Caco-2 (cell line): Measurements from ENCODE around the gene SMIM24. TPM values are rescaled to one million over a fixed set of nuclear protein-coding genes. Genes with fewer than 3 reads are reported as not detected.

Source experiments
- BruUV-seq: library from RNA; stranded (reverse); fragments of 400-500 nt; replicated peaks from 2 replicates; lab custom pipeline; 2021; lab: Mats Ljungman, UMichigan
- CTCF ChIA-PET: fragments of 300-600 bp; sonication (Branson Sonifier 250); formaldehyde crosslinking; loops from one replicate; lab custom pipeline; 2022; ENCODE audit warnings: antibody characterized with exemption; lab: Charles Lee
- POLR2A ChIA-PET: fragments of 300-600 bp; sonication (Branson Sonifier 250); formaldehyde crosslinking; loops from one replicate; lab custom pipeline; 2022; ENCODE audit warnings: antibody characterized with exemption; lab: Charles Lee
- DNase-seq, 2 experiments: peaks; one replicate each; pipeline versions ENCODE4 v3.0.0 to v3.0.0-alpha.2; 2020 to 2022
- H3K27me3 ChIP-seq: replicated peaks from 2 replicates; pipeline ENCODE4 v1.6.0; 2011; ENCODE audit warnings: low read length; ENCODE audit not compliant: control insufficient read depth, insufficient read depth
- H3K36me3 ChIP-seq: 2 replicates; pipeline ENCODE4 v1.5.1; 2011; ENCODE audit warnings: low read length; ENCODE audit not compliant: control insufficient read depth, insufficient read depth
- H3K4me1 ChIP-seq: fragments of 250-450 bp; sonication (Bioruptor Pico); 2 replicates; pipeline ENCODE4 v1.5.1; 2020; ENCODE audit warnings: mild to moderate bottlenecking
- H3K4me3 ChIP-seq: 2 replicates; pipeline ENCODE4 v1.5.1; 2011; ENCODE audit warnings: low read depth, mild to moderate bottlenecking, control low read depth, low read length
- H3K9me3 ChIP-seq: fragments of 250-450 bp; sonication (Bioruptor Pico); 2 replicates; pipeline ENCODE4 v1.5.1; 2020; ENCODE audit warnings: mild to moderate bottlenecking, moderate library complexity
- H3K27ac Mint-ChIP-seq: one replicate; pipeline ENCODE4 v1.8.0; 2022; ENCODE audit warnings: mixed read lengths; ENCODE audit not compliant: unreplicated experiment
- H3K27me3 Mint-ChIP-seq: one replicate; pipeline ENCODE4 v1.8.0; 2022; ENCODE audit warnings: mixed read lengths; ENCODE audit not compliant: insufficient read depth, unreplicated experiment
- H3K36me3 Mint-ChIP-seq: one replicate; pipeline ENCODE4 v1.8.0; 2022; ENCODE audit warnings: mild to moderate bottlenecking, mixed read lengths; ENCODE audit not compliant: insufficient read depth, unreplicated experiment
- H3K4me1 Mint-ChIP-seq: one replicate; pipeline ENCODE4 v1.8.0; 2022; ENCODE audit warnings: low read depth, mixed read lengths; ENCODE audit not compliant: unreplicated experiment
- H3K4me3 Mint-ChIP-seq: one replicate; pipeline ENCODE4 v1.8.0; 2022; ENCODE audit warnings: mild to moderate bottlenecking, moderate library complexity, mixed read lengths; ENCODE audit not compliant: unreplicated experiment
- H3K9me3 Mint-ChIP-seq: one replicate; pipeline ENCODE4 v1.8.0; 2022; ENCODE audit warnings: mixed read lengths; ENCODE audit not compliant: unreplicated experiment
- intact Hi-C: fragments of 100-400 bp; cut with micrococcal nuclease; formaldehyde crosslinking; loops from one replicate; pipeline ENCODE4 v1.10.0; 2022; ENCODE audit not compliant: unreplicated experiment
- total RNA-seq: library from RNA; stranded (reverse); gene quantifications from 2 replicates; pipeline ENCODE4 v1.2.3, GENCODE V29; 2022
- TF ChIP-seq, protein P1 (sequence below), 2 experiments: fragments of 200-600 bp in 1 of 2; IDR thresholded peaks; 1 replicate in 1 of 2; 2 replicates in 1 of 2; pipeline versions ENCODE4 v1.5.1 to v1.8.0; 2011 to 2022; ENCODE audit warnings: antibody characterized with exemption in 1 of 2, control low read depth in 1 of 2, inconsistent platforms in 1 of 2, low read depth in 1 of 2, low read length in 1 of 2, mild to moderate bottlenecking in 1 of 2, moderate library complexity in 1 of 2; ENCODE audit not compliant: insufficient read depth in 1 of 2, severe bottlenecking in 1 of 2, unreplicated experiment in 1 of 2

SMIM24 gene
- total RNA-seq, 1 experiment from 2014 or later, result 1.7 TPM

DNA sequence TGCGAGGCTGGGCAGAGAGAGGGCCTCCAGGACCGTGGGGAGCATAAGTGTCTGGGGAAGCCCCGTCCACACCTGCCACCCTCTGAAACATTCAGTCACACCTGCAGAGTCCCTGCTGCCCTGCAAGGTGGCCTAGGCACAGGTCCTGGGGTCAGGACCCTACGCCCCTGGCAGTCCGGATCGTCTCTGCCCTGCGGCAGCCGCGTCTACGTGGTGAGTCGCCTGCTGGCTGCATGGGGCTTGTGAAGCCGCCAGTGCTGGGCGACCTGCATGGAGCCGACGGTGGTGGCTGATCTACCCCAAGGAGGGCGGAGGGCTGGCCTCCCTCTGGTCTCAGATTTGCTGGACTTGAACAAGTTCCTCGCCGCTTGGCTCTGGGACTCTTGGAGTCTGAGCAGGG lies 38.8 kb upstream of the SMIM24 start:
- no peak overlapping the region for H3K27ac Mint-ChIP-seq
- intact Hi-C loops, result no loop called here
- POLR2A ChIA-PET, result no interaction called here

DNA sequence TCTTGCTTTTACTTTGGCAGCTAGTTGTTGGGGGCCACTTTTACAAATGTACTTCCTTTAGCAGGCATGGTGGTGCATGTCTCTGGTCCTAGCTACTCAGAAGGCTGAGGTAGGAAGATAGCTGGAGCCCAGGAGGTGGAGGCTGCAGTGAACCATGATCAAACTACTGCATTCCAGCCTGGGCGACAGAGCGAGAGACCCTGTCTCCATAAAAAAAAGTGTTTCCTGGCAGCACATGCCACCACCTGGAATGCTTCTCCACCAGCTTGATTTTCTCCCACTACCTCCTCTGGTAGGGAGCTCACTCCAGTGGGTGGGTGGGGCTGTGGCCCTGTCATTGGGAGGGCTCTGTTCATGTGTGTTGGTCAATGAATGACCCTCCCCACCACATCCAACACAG lies 38.3 kb upstream of the SMIM24 start:
- Histone ChIP-seq H3K9me3 (no peaks in the 10 kb centered on the region), H3K4me1 (no peaks in the 10 kb centered on the region), H3K27me3 (no peaks in the 10 kb centered on the region), H3K4me3 (no peak overlapping the region), H3K36me3 (no peaks in the 10 kb centered on the region)
- ChIA-PET POLR2A (no interaction called here), CTCF (no interaction called here)
- peaks cover 42% of the 10 kb centered on the region for H3K36me3 Mint-ChIP-seq
- no TSS peak for BruUV-seq
- TF ChIP-seq, protein P1, sequence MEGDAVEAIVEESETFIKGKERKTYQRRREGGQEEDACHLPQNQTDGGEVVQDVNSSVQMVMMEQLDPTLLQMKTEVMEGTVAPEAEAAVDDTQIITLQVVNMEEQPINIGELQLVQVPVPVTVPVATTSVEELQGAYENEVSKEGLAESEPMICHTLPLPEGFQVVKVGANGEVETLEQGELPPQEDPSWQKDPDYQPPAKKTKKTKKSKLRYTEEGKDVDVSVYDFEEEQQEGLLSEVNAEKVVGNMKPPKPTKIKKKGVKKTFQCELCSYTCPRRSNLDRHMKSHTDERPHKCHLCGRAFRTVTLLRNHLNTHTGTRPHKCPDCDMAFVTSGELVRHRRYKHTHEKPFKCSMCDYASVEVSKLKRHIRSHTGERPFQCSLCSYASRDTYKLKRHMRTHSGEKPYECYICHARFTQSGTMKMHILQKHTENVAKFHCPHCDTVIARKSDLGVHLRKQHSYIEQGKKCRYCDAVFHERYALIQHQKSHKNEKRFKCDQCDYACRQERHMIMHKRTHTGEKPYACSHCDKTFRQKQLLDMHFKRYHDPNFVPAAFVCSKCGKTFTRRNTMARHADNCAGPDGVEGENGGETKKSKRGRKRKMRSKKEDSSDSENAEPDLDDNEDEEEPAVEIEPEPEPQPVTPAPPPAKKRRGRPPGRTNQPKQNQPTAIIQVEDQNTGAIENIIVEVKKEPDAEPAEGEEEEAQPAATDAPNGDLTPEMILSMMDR (IDR thresholded peaks at IDR 0.05; ENCODE audit: insufficient read depth in 1 of 2, low read depth in 1 of 2, low read length in 1 of 2, severe bottlenecking in 1 of 2, unreplicated experiment in 1 of 2), result no peak
- no peak for DNase-seq
- no peaks in the 10 kb centered on the region for H3K27me3 Mint-ChIP-seq
- no peak overlapping the region for H3K4me3 Mint-ChIP-seq
- H3K4me1 Mint-ChIP-seq, result peaks cover 6% of the 10 kb centered on the region
- no peaks in the 10 kb centered on the region for H3K9me3 Mint-ChIP-seq
- no peak overlapping the region for H3K27ac Mint-ChIP-seq
- intact Hi-C loops, result no loop called here

More for the DNA sequence above, 38.8 kb upstream of the SMIM24 start:
- Histone ChIP-seq H3K9me3 (no peaks in the 10 kb centered on the region), H3K4me3 (no peak overlapping the region), H3K27me3 (no peaks in the 10 kb centered on the region), H3K4me1 (no peaks in the 10 kb centered on the region), H3K36me3 (no peaks in the 10 kb centered on the region)
- no peaks in the 10 kb centered on the region for H3K9me3 Mint-ChIP-seq
- CTCF ChIA-PET, result no interaction called here
- no peaks in the 10 kb centered on the region for H3K27me3 Mint-ChIP-seq
- no peak overlapping the region for H3K4me3 Mint-ChIP-seq
- H3K36me3 Mint-ChIP-seq, result peaks cover 44% of the 10 kb centered on the region
- no TSS peak for BruUV-seq
- H3K4me1 Mint-ChIP-seq, result peaks cover 6% of the 10 kb centered on the region
- no peak for DNase-seq
- TF ChIP-seq, protein P1 (IDR thresholded peaks at IDR 0.05; ENCODE audit: insufficient read depth in 1 of 2, low read depth in 1 of 2, low read length in 1 of 2, severe bottlenecking in 1 of 2, unreplicated experiment in 1 of 2), result no peak

DNA sequence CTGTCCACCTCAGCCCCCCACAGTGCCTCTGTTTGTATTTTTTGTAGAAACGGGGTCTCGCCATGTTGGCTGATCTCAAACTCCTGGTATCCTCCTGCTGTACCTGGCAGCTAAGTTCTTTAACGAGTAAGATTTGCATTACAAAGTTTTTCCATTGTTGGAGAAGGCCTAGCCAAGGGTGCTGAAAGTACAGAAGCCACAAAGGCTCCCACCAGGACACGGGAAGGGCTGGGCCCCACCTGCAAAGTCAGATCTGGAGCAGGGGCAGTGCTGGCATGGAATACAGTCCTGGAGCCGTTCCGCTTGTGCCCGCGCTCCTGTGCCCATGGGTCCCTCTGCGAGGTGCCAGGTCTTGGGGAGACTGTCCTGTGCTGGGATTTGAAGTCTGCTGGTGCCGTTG lies 37.9 kb upstream of the SMIM24 start:
- intact Hi-C loops, result no loop called here
- H3K27me3 ChIP-seq, result no peaks in the 10 kb centered on the region
- H3K36me3 Mint-ChIP-seq, result peaks cover 38% of the 10 kb centered on the region
- no peak overlapping the region for H3K27ac Mint-ChIP-seq
- no peaks in the 10 kb centered on the region for H3K27me3 Mint-ChIP-seq
- ChIA-PET POLR2A (no interaction called here), CTCF (no interaction called here)
- H3K4me3 ChIP-seq, result no peak overlapping the region
- H3K4me1 ChIP-seq, result no peaks in the 10 kb centered on the region
- peaks cover 6% of the 10 kb centered on the region for H3K4me1 Mint-ChIP-seq
- no peak for DNase-seq
- H3K36me3 ChIP-seq, result no peaks in the 10 kb centered on the region
- H3K9me3 ChIP-seq, result no peaks in the 10 kb centered on the region
- TF ChIP-seq, protein P1 (IDR thresholded peaks at IDR 0.05; ENCODE audit: insufficient read depth in 1 of 2, low read depth in 1 of 2, low read length in 1 of 2, severe bottlenecking in 1 of 2, unreplicated experiment in 1 of 2), result no peak
- no peak overlapping the region for H3K4me3 Mint-ChIP-seq
- no TSS peak for BruUV-seq
- no peaks in the 10 kb centered on the region for H3K9me3 Mint-ChIP-seq
